HG02973 (cell line): Measurements from ENCODE around the gene STX18.

Experiments used
- ATAC-seq: cut with Tn5 transposase; IDR thresholded peaks from one replicate; pipeline ENCODE4 v1.9.1; 2021; ENCODE audit warnings: moderate library complexity; ENCODE audit not compliant: unreplicated experiment

STX18 gene

DNA sequence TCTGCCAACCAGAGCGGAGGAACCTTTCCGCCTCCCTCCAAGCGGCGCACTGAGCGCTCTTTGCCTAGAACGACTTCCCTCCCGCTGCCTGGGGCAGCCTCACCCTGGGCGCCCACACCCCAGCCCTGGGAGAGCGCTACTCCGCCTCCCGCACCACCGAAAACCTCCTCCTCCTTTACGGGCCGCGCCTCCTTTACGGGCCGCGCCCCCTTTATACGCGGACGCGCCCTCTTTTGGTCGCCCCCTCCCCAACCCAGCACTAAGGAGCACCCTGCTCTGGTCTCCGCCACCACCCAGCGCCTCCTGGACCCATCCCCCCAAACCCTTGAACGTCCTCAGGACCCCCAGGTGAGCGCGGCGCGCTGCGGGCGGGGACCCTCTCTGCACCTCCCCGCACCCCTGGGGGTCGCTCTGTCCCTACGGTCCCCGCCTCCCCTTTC lies 155.5 kb downstream of the STX18 start:
- ATAC-seq: no peak

DNA sequence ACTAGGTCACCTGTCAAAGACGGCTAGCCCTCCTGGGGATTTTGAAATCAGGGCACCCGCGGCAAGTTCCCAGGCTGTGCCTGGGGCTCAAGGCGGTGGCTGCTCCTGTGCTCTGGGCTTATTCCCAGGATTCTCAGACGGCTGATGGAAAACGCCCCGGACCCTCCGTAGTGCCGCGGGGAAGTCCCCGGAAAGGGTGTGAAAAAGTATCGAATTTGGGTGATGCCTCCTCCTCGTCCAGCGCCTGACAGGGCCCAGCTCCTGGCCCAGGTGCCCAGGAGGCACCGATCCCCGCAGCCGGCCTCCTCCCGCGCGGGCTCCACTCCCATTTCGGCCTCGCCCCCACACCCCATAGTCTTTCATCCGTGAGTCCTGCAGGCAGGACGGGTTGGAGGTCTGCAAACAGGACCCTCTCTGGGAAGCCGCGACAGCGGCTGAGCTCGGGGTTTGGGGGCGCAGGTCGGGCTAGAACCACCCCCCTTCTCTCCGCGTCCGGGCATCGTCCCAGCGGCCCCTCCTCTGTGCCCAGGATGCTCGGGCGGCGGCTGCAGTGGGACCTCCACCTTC lies 156.0 kb downstream of the STX18 start:
- no peak for ATAC-seq

- no peak for ATAC-seq
Measured at GRCh38 chr4:4384837-4385236, 157.0 kb downstream of the STX18 start.

DNA sequence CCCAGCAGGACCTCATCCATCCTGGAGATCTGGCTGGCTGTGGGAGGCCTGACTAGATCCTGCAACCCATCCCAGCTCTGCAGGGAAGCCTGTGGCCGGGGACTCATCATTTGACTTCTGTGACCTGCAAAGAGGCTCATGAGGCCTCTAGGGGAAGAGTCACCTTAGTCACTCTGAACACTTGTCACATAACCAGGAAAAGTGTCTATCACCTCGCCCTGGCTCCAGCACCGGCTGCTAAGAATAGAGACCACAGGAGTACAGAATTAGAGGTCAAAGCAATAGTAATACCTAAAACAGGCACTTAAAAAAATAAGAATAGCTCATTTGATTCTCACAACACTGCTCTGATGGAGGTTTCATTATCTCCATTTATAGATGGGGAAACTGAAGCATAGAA lies 158.8 kb downstream of the STX18 start:
- no peak for ATAC-seq

GRCh38 chr4:4379540-4380087 lies 162.2 kb downstream of the STX18 start:
- no peak for ATAC-seq

DNA sequence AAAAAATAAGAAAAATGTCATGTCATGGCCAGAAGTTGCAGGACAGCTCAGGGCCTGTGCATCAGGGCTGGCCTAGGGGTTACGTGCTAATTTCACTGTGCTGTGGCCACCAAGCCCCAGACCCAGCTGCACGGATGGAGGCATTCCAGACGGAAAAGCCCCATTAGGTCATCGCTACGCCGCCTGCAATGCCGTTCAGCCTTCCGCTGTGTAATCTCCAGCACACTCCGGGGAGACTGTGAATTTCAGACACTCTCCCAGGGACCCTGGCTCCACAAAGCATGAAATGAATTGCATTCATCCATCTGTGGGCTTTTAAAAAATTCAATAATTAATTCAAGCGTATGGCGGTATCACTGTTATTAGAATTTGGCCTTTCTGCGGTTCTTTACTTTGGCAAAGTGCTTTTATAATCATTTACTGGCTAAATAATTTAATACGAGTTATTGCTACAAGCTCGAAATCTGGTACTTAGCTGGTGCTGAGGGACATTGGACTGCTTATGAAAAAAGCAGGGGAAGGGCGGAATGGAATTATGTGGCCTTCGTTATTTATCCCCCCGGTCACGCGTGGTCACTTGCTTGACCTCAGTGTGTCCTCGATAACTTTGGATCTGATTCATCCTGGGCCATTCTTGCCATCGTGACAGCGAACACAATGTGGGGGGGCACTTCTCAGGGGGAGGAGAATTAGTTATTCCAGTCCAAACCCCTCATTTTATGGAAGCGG lies 164.0 kb downstream of the STX18 start:
- ATAC-seq: no peak

- no peak for ATAC-seq
Measured at GRCh38 chr4:4377191-4377590, 164.7 kb downstream of the STX18 start.

GRCh38 chr4:4376074-4376473 lies 165.8 kb downstream of the STX18 start:
- ATAC-seq: no peak

- ATAC-seq: no peak
Measured at GRCh38 chr4:4374388-4375098, 167.3 kb downstream of the STX18 start.
